ENCODE data around the gene CREB3L1. TPM values are rescaled to one million over a fixed set of nuclear protein-coding genes. Genes with fewer than 3 reads are reported as not detected.

The CREB3L1 gene
- total RNA-seq, 1 donor from 2014 or later = 40.5 TPM

DNA sequence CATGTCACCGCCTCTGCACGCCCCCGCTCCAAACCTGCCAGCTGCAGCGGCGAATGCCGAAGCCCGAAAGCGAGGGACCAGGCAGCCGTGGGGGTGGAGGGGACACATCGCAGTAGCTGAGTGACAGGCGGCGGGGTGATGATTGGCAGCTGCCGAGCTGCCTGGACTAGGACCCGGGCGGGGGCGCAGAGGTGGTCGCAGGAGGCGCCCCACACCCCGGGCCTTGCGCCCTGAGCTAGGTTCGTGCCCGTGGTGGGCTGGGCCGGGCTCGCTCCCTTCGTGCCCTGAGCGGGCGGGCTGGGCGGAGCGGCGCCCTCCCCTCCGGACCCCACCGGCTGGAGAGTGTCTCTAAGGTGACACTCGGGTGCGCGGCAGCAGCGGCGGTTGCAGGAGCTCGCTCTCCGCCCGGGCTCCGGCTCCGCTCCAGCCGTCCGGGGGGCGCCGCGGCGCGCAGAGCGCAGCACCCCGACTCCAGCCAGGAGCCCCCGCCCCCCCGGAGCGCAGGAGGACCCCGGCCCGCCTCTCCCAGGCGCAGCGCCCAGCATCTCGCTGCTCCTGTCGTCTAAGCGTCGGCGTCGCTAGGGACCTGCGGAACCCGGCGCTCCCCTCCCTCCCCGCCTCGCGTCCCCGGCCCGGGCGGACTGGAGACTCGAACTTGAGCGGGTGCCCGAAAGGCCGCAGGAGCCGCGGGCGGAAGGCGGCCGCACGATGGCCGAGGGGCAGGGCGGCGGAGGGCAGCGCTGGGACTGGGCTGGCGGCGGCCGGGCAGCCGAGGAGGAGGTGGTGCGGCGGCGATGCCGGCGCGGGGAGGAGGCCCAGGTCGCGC lies 55.3 kb downstream of the CREB3L1 start:
- TF ChIP-seq, protein P1, sequence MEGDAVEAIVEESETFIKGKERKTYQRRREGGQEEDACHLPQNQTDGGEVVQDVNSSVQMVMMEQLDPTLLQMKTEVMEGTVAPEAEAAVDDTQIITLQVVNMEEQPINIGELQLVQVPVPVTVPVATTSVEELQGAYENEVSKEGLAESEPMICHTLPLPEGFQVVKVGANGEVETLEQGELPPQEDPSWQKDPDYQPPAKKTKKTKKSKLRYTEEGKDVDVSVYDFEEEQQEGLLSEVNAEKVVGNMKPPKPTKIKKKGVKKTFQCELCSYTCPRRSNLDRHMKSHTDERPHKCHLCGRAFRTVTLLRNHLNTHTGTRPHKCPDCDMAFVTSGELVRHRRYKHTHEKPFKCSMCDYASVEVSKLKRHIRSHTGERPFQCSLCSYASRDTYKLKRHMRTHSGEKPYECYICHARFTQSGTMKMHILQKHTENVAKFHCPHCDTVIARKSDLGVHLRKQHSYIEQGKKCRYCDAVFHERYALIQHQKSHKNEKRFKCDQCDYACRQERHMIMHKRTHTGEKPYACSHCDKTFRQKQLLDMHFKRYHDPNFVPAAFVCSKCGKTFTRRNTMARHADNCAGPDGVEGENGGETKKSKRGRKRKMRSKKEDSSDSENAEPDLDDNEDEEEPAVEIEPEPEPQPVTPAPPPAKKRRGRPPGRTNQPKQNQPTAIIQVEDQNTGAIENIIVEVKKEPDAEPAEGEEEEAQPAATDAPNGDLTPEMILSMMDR (IDR thresholded peaks at IDR 0.05) = no peak
- Histone ChIP-seq H3K27ac (no peak overlapping the region), H3K4me1 (peaks cover 44% of the 10 kb centered on the region), H3K36me3 (no peaks in the 10 kb centered on the region), H3K27me3 (ENCODE audit: low read depth) (peaks cover 41% of the 10 kb centered on the region), H3K4me3 (peak overlapping the region; percentile 50), H3K9me3 (no peaks in the 10 kb centered on the region)
- DNase-seq (peak; percentile 45), ATAC-seq (peak; percentile 39 to 52)
- intact Hi-C loops (cut with DNase I) = no loop called here

DNA sequence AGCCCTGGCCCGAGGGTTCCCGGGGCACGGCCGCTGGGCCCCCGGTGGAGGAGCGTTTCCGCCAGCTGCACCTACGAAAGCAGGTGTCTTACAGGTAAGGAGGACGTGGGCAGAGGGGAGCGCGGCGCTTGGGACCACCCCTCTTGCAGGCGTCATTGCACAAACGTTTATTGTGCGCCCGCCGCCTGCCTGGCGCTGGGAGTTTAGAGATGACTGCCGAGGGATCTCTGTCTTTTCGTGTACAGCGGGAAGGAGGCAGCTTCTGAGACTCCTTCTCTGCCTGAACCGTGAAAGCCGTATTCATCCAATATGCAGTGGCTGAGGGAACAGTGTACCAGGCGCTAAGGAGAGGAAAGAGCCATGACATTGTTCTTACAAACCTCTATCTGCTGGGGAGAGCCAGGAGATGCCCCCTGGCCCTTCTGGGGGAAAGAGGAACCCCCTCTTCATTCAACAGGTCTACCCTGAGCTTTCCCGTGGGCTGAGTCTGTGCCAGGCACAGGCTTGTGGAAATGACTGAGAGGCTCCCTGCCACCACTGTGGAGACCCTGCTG lies 56.0 kb downstream of the CREB3L1 start:
- ATAC-seq (no peak), DNase-seq (no peak)
- Histone ChIP-seq H3K36me3 (no peaks in the 10 kb centered on the region), H3K9me3 (no peaks in the 10 kb centered on the region), H3K4me1 (peaks cover 51% of the 10 kb centered on the region), H3K4me3 (peak overlapping the region; percentile 50), H3K27ac (no peak overlapping the region), H3K27me3 (ENCODE audit: low read depth) (peaks cover 41% of the 10 kb centered on the region)
- intact Hi-C loops (cut with DNase I) = no loop called here
- TF ChIP-seq, protein P1 (IDR thresholded peaks at IDR 0.05) = no peak

DNA sequence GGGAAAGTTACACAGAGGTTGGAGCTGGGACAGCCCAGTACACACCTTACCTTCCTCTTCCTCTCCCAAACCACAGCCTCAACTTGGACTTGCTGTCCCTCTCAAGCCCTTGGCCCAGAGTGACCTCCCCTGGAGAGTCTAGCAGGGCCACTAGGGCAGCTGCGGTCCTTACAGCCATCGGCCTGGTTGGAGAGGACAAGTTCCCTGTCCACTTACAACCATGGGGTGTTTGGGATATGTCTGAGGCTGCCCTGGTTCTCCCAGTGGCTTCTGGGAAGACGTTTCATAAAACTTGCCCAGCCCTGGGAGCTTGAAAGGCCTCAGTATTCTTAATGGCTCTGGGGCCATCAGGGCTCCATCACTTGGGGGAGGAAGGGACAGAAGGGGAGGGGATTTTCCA lies 56.7 kb downstream of the CREB3L1 start:
- H3K4me1 ChIP-seq = peaks cover 59% of the 10 kb centered on the region

DNA sequence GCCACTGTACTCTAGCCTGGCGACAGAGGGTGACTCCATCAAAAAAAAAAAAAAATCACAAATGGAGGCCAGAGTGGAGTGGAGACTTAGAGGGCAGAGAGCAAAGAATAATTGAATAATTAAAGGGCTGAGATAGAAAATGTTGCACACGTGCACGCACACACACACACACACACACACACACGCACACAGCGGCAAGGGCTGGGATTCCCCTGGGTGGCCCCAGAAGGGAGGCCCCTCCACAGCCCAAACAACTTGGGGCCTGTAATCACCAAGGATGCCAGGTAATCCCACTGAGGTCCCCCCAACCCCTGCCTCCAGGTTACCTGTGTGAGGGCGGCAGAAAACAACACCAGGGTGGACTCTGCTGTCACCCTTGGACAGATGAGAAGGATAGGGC lies 57.8 kb downstream of the CREB3L1 start:
- no peaks in the 10 kb centered on the region for H3K36me3 ChIP-seq
- intact Hi-C loops (cut with DNase I) = no loop called here
- H3K27ac ChIP-seq = no peak overlapping the region

More for the DNA sequence above, 56.7 kb downstream of the CREB3L1 start:
- H3K9me3 ChIP-seq = no peaks in the 10 kb centered on the region
- peaks cover 41% of the 10 kb centered on the region for H3K27me3 ChIP-seq (ENCODE audit: low read depth)
- TF ChIP-seq, protein P1 (IDR thresholded peaks at IDR 0.05) = no peak
- H3K27ac ChIP-seq = no peak overlapping the region
- ATAC-seq (no peak), DNase-seq (no peak)
- intact Hi-C loops (cut with DNase I) = no loop called here
- H3K36me3 ChIP-seq = no peaks in the 10 kb centered on the region
- no peak overlapping the region for H3K4me3 ChIP-seq

DNA sequence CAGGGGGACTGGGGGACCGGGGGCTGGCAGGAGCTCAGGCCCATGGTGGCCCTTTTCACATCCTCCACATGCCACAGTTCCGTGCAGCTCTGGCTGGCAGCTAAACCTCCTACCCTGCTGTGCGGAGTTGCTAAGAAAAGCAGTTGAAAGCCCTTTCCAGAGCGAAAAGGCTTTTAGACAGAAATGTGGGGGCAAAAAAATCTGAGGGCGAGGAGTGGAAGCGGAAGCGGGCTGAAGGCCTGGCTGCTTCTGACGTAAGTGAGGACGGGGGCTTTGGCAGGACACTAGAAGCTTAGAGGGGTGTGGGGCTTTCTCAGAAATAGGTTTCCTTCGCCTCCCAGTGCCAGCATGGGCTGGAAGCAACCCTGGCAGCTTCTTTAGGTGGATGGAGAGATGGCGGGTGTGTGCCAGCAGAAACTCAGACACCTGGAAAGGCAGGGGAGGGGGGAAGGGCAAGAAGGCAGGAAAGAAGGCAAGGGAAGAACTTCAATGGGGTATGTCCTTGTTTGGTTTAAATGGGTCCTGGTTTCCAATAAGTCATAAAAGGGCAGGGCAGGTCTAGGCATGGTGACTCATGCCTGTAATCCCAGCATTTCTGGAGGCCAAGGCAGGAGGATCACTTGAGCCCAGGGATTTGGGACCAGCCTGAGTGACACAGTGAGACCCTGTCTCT lies 58.6 kb downstream of the CREB3L1 start:
- no peak for ATAC-seq

More for the DNA sequence above, 57.8 kb downstream of the CREB3L1 start:
- peaks cover 33% of the 10 kb centered on the region for H3K27me3 ChIP-seq (ENCODE audit: low read depth)
- peaks cover 69% of the 10 kb centered on the region for H3K4me1 ChIP-seq
- TF ChIP-seq, protein P1 (IDR thresholded peaks at IDR 0.05) = no peak
- no peak for ATAC-seq
- no peak overlapping the region for H3K4me3 ChIP-seq
- H3K9me3 ChIP-seq = no peaks in the 10 kb centered on the region
- DNase-seq = no peak

More for the DNA sequence above, 58.6 kb downstream of the CREB3L1 start:
- TF ChIP-seq, protein P1 (IDR thresholded peaks at IDR 0.05) = no peak
- DNase-seq = no peak
- H3K9me3 ChIP-seq = no peaks in the 10 kb centered on the region
- no peak overlapping the region for H3K27ac ChIP-seq
- peaks cover 28% of the 10 kb centered on the region for H3K27me3 ChIP-seq (ENCODE audit: low read depth)
- no peaks in the 10 kb centered on the region for H3K36me3 ChIP-seq
- intact Hi-C loops (cut with DNase I) = no loop called here
- H3K4me3 ChIP-seq = no peak overlapping the region
- peaks cover 68% of the 10 kb centered on the region for H3K4me1 ChIP-seq

Data from lower lobe of right lung (tissue), 2 donors.